Left renal pelvis (tissue), 4 donors: Measurements from ENCODE around the gene SLC22A12. TPM values are rescaled to one million over a fixed set of nuclear protein-coding genes. Genes with fewer than 3 reads are reported as not detected.

Experiments used
- DNase-seq, 4 donors: peaks; one replicate each; pipeline ENCODE4 v3.0.0-alpha.2; 2013; ENCODE audit warnings: low read depth in 4 of 4, low spot score in 3 of 4
- polyA plus RNA-seq, 4 donors: library from polyadenylated mRNA; unstranded; fragments of 120-200 nt; gene quantifications; one replicate each; pipeline ENCODE4 v1.2.1, GENCODE V29; 2013; ENCODE audit not compliant: insufficient read length in 4 of 4

SLC22A12 gene
- polyA plus RNA-seq, 4 donors, result 0.08 to 5.3 (median 3.2) TPM

DNA sequence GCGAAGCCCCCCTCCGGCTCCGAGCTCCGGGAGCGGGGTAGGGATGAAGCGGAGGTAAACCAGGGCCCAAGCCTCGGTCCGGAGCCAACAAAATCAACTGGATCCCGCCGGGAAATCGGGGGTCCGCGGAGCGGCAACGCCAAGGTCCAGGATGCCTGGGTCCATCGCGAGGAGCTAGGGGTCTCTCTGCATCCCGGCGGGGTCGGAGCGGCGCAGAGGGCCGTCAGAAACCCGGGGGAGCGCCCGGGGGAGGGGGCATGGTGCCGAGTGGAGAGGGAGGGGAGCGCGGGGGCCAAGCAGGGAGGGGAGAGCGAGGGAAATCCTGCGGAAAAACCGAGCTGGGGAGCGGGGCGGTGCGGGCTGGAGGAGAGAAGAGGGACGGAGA is 51.8 kb downstream of the SLC22A12 start:
- DNase-seq, result no peak

DNA sequence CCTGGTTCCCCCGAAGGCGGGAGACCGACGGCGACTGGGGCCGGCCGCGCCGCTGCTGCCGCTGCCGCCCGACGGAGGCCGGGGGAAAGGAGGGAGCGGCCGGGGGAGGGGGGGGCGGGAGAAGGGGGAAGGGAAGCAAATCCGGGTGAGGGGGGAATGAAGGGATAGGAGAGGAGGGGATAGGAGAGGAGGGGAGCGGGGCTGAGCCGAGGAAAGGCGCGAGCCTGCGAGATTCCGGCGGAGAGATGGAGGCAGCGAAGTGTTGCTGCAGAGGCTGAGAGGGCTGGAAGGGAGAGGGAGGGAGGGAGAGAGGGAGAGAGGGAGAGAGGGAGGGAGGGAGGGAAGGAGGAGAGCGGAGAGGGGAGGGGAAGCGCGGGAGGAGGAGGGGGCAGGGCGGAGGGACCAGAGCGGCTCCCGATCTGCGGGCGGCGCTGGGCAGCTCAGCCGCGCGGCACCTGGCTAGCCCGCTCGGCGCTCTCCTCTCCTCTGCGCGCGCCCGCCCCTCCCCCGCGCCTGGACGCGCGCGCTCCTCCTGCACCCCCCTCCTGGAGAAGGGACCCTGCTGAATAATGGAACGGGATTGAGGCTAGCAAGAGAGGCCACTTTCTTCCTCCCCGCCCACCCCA is 52.3 kb downstream of the SLC22A12 start:
- DNase-seq, result no peak

DNA sequence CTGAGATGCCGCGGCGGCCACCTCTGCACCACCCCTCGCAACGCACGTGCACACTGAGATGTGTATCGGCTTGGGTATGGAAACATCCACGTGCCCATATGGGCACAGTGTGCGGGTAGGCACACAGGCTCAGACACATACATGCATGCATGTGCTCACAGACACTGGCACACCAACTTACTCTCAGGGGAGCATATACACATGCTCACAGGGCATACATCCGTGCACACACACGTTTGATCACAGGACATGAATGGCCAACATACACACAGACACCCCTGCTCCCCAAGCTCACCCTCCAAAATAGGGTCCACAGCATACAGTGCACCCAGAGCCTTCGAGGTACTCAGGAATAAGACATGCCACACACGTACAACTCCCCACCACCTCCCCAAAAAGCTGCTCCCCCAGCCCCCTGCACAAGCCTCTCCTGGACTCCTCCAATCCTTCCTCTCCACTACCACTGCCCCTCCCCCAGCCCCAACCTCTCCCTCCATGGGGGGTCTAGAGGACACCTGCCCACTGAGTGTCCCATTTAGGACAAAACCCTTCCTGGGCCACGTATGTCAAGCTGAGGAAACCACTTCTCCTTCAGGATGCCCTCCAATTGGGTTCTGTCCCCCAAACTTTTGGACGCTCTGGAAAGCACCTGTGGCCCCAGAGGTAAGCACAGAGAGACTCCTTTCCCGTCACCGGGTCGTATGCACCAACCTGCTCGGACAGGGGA is 53.1 kb downstream of the SLC22A12 start:
- no peak for DNase-seq

DNA sequence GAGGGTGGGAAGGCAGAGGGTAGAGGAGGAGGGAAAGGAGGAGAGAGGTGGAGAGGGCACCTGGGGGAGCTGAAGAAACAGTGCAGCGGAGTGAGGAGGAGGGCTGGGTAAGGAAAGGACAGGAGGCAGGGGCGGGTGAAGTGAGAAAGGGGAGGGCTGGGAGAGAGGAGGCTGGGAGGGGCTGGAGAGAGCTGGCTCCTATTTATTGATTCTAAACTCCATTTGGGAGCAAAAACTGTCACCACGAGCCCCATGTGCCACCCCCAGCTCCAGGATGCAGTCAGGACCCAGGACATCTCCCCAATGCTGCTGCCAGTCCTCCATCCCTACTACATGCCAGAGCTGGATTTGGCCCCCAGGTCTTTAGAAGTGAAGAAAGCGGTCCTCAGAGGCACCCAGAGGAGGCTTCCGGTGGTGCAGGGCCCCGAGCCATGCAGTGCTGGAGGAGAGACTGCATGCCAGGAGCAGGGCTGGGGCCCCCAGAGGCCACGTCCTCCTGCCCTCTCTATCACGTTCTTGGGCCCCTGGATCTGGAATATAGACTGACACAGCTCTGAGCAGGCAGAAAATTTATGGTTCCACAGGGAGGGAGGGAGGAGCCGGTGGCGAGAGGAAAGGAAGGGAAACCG is 53.7 kb downstream of the SLC22A12 start:
- DNase-seq, result no peak

DNA sequence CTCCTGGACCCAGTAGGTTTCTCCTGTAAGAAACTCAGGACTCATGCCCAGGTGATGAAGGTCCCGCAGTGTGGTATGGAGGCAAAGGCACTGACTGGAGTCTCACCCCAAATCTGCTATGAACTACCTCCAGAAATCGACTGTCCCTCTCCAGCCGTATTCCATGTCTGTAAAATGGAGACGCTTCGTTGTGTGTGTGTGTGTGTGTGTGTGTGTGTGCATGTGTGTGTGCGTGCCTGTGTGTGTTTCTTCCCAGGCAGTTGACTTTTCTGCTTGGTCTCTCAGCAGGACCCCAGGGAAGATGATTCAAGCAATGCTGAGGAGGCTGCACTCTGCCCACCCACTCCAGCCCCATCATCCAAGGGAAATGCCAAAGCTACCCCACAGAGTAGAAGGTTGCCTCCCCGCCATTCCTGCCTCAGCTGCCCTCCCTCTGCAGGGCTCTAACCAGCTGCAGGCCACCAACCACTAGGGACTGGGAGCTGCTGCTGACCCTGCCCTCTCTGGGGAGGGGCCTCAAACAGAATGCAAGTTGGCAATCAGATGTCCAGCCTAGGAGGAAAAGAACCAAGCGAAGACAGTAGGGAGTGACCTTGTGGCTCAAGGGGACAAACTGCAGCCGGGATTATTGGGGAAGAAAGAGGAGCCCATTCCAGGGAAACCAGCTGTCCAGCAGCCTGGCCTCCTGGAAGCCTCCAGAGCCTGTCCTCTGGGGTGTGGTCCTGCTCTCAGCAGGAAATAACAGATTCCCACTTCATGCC is 56.2 kb downstream of the SLC22A12 start:
- no peak for DNase-seq

DNA sequence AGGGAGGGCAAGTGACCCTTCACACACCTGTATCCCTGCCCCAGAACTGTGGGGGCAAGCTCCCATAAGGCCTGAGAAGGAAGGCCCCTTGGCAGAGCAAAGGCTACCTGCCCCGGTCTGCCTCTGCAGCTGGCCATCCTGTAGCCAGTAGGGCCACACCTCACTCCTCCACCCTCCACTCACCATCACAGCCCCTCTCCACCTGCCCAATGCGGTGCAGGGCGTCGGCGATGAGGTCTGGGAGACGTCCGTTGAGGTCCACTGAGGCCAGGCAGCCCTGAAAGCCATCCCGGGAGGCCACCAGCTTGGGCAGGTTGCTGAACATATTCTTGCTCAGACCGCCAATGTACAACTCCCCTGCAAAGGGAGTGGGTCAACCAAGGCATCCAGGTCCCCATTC is 57.5 kb downstream of the SLC22A12 start:
- no peak for DNase-seq

DNA sequence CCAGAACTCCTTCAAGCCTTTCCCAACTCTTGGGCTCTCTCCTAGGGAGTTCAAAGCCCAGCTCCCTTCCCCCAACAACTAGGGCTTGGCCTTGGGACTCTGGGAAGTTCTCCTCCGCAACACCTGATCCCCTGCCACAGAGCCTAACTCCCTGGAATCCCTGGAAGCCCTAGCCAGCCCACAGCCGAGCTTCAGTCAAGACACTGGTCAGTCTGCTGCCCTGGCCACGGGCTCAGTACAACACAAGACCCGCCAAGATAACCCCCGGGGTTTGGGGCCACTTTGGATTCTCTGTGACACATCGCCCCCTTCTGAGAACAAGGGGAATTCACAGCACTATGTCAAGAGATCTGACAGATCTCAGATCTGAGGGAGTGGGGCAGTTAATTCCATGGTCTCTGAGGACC is 58.3 kb downstream of the SLC22A12 start:
- peak in 1 of 4 donors; percentile 58 for DNase-seq

DNA sequence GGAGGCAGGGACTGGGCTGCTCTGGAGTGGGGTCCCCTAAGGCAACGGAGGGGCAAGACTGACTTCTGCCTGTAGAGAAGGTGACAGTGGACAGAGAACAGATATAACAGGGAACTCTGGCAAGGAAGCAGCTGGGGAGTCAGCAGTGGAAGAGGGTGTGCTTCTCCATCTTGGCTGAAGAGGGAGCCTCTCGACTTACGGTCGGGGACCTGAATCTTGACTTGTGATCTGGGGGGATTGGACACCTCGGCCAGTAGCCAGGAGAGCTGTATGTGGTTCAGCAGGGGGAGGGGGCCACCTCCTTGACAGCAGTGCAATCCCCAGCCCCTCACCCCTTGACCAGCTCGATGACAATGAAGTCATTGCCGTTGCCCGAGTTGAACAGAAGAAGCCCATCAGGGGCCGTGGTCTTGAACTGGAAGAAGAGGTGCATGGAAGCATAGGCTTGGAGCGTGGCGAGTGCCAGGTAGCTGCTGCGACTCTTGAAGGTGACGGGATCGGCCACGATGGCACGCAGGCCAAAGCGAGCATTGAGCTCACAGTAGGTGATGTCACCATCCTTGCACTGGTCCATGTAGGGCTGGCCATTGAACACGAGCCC is 60.0 kb downstream of the SLC22A12 start:
- no peak for DNase-seq

Other genes with a start within 250 kb of the SLC22A12 start
- gene RPS6KA4, start 232.1 kb upstream of the SLC22A12 start, polyA plus RNA-seq, result 10 to 100 TPM in 3 of 4 donors, 1 to 10 TPM in 1; 9.4 to 16.3 (median 13.5) TPM
- 10 to 100 TPM in 3 of 4 donors, under 1 TPM in 1; 0.98 to 33.0 (median 21.4) TPM for gene SLC22A11, start 35.3 kb upstream of the SLC22A12 start, polyA plus RNA-seq
- gene NRXN2, start 132.0 kb downstream of the SLC22A12 start, polyA plus RNA-seq, result 10 to 100 TPM; 15.1 to 55.2 (median 18.8) TPM
- gene RASGRP2, start 152.9 kb downstream of the SLC22A12 start, polyA plus RNA-seq, result 1 to 10 TPM; 4.1 to 7.7 (median 6.3) TPM
- 10 to 100 TPM in 1 of 4 donors, 1 to 10 TPM in 3; 1.3 to 11.9 (median 2.4) TPM for gene PYGM, start 168.8 kb downstream of the SLC22A12 start, polyA plus RNA-seq
- 100 to 1,000 TPM; 299 to 439 (median 376) TPM for gene SF1, start 187.3 kb downstream of the SLC22A12 start, polyA plus RNA-seq
- 10 to 100 TPM; 12.9 to 27.7 (median 18.1) TPM for gene MAP4K2, start 212.0 kb downstream of the SLC22A12 start, polyA plus RNA-seq
- gene MEN1, start 219.3 kb downstream of the SLC22A12 start, polyA plus RNA-seq, result 10 to 100 TPM; 31.4 to 50.8 (median 36.5) TPM